K562 (cell line): Measurements from ENCODE around the gene PPP1R2C. TPM values are rescaled to one million over a fixed set of nuclear protein-coding genes. Genes with fewer than 3 reads are reported as not detected.

Experiments used
- ATAC-seq: fragments of 200-7000 bp; cut with Tn5 transposase; 3 replicates; pipeline ENCODE4 v1.9.1; 2020; ENCODE audit warnings: moderate library complexity
- BruUV-seq: library from RNA; stranded (reverse); fragments of 400-500 nt; replicated peaks from 2 replicates; lab custom pipeline; 2021; lab: Mats Ljungman, UMichigan
- CTCF ChIA-PET: fragments of 300-600 bp; formaldehyde crosslinking; extraction: SDS; loops from one replicate; lab custom pipeline; 2021; ENCODE audit warnings: low intra/inter-chr PET ratio; lab: Yijun Ruan, JAX
- POLR2A ChIA-PET: fragments of 300-600, 350-650 bp; sonication (Branson Sonifier 250); formaldehyde crosslinking; extraction: SDS; loops from one replicate; lab custom pipeline; 2021; ENCODE audit warnings: antibody characterized with exemption, inconsistent platforms; lab: Yijun Ruan, JAX
- DNase-seq, 4 experiments: peaks; one replicate each; pipeline versions ENCODE4 v3.0.0 to v3.0.0-alpha.2; 2011 to 2018; ENCODE audit warnings: low spot score in 3 of 4, mixed read lengths in 3 of 4; ENCODE audit errors: extremely low read depth in 1 of 4
- FAIRE-seq: peaks from 2 replicates; lab custom pipeline; 2011; peaks lifted over from hg19 to GRCh38; lab: Jason Lieb, UNC
- H2AFZ ChIP-seq: 2 replicates; pipeline ENCODE4 v1.6.0; 2011; ENCODE audit warnings: low read depth, low read length, control low read depth, inconsistent platforms
- H3K27ac ChIP-seq: fragments of 200-600 bp; 3 replicates; pipeline ENCODE4 v1.8.0; 2011; ENCODE audit warnings: low read depth, mild to moderate bottlenecking, control low read depth, inconsistent platforms, low read length, moderate library complexity, mixed read lengths; ENCODE audit errors: extremely low read depth
- H3K27me3 ChIP-seq, 2 experiments: fragments of 300-600 bp in 1 of 2; 2 replicates in 1 of 2; 3 replicates in 1 of 2; pipeline versions ENCODE4 v1.6.0 to v1.8.0; 2011; ENCODE audit warnings: inconsistent platforms in 2 of 2, low read length in 2 of 2, mild to moderate bottlenecking in 1 of 2, mixed read lengths in 1 of 2, moderate library complexity in 1 of 2; ENCODE audit not compliant: control insufficient read depth in 2 of 2, insufficient read depth in 2 of 2
- H3K36me3 ChIP-seq: fragments of 300-600 bp; 3 replicates; pipeline ENCODE4 v1.8.0; 2011; ENCODE audit warnings: mild to moderate bottlenecking, low read length, inconsistent platforms; ENCODE audit not compliant: control insufficient read depth, insufficient read depth
- H3K4me1 ChIP-seq, 2 experiments: fragments of 200-600 bp in 1 of 2; replicated peaks in 1 of 2; 2 replicates in 1 of 2; 3 replicates in 1 of 2; pipeline versions ENCODE4 v1.5.1 to v1.8.0; 2011; ENCODE audit warnings: inconsistent platforms in 2 of 2, low read length in 2 of 2, mild to moderate bottlenecking in 1 of 2, mixed read lengths in 1 of 2, moderate library complexity in 1 of 2; ENCODE audit not compliant: control insufficient read depth in 2 of 2, insufficient read depth in 2 of 2
- H3K4me2 ChIP-seq: 2 replicates; pipeline ENCODE4 v1.6.1; 2011; ENCODE audit warnings: low read length, control low read depth, inconsistent platforms, mixed read lengths; ENCODE audit not compliant: insufficient read depth
- H3K4me3 ChIP-seq: fragments of 200-600 bp; sonication (generic), shearing (Covaris generic); 2 replicates; pipeline ENCODE4 v1.5.1; 2016; ENCODE audit warnings: control low read depth, inconsistent platforms
- H3K79me2 ChIP-seq: fragments of 200-600 bp; 3 replicates; pipeline ENCODE4 v1.8.0; 2011; ENCODE audit warnings: low read length, inconsistent platforms; ENCODE audit not compliant: control insufficient read depth, insufficient read depth
- H3K9ac ChIP-seq, 2 experiments: 2 replicates each; pipeline versions ENCODE4 v1.6.0 to v1.6.1; 2011; ENCODE audit warnings: low read depth in 2 of 2, low read length in 2 of 2, control low read depth in 1 of 2, inconsistent platforms in 1 of 2, mild to moderate bottlenecking in 1 of 2, mixed read lengths in 1 of 2; ENCODE audit not compliant: insufficient read depth in 1 of 2
- H3K9me1 ChIP-seq: one replicate; pipeline ENCODE4 v1.6.0; 2011; ENCODE audit warnings: inconsistent platforms, mild to moderate bottlenecking, low read length, moderate library complexity; ENCODE audit not compliant: control insufficient read depth, insufficient read depth
- H3K9me3 ChIP-seq: replicated peaks from 2 replicates; pipeline ENCODE4 v1.5.1; 2011; ENCODE audit warnings: low read depth, low read length, inconsistent platforms; ENCODE audit not compliant: control insufficient read depth, insufficient read depth
- H4K20me1 ChIP-seq: replicated peaks from 2 replicates; pipeline ENCODE4 v1.6.1; 2011; ENCODE audit warnings: low read length, inconsistent platforms, mixed read lengths; ENCODE audit not compliant: control insufficient read depth, insufficient read depth
- PHB ChIP-seq: fragments of 250-450 bp; sonication (Bioruptor Pico); IDR thresholded peaks from 2 replicates; pipeline ENCODE4 v1.5.0; 2021
- TSC22D4 ChIP-seq: fragments of 450-650 bp; IDR thresholded peaks from 2 replicates; pipeline ENCODE4 v1.6.1; 2016; ENCODE audit warnings: missing genetic modification characterization, missing biosample characterization, control low read depth
- ZNF232 ChIP-seq: sonication (generic); formaldehyde crosslinking; IDR thresholded peaks from 2 replicates; pipeline ENCODE4 v1.8.0; 2022; ENCODE audit warnings: mild to moderate bottlenecking, missing genetic modification reagents
- WGBS: fragments of 100-300 bp; shearing (Covaris generic); methylation state at CpG from one replicate; pipeline ENCODE4 v1.1.6; 2016; ENCODE audit warnings: low coverage, mixed read lengths; ENCODE audit not compliant: insufficient coverage; ENCODE audit errors: missing lambda C conversion rate; 5-methylcytosine and 5-hydroxymethylcytosine counted together
- in situ Hi-C: fragments of 300-500 bp; cut with MboI; formaldehyde crosslinking; loops from 4 replicates; pipeline ENCODE4 v1.15.0; 2018; ENCODE audit warnings: inconsistent platforms, mixed read lengths
- intact Hi-C: fragments of 100-400 bp; cut with micrococcal nuclease; formaldehyde crosslinking; loops from 2 replicates; pipeline ENCODE4 v1.14.2; 2022
- polyA plus RNA-seq, 8 experiments: library from polyadenylated mRNA; depleted of rRNA in 4 of 8; stranded (reverse) in 5 of 8; unstranded in 3 of 8; fragments of >200 nt; fragmentation: Nextera tagmentation in 2 of 8; fragmentation: Illumina TruSeq in 1 of 8; extraction: Ambion mirVana in 2 of 8; extraction: Trizol in 1 of 8; gene quantifications; 2 replicates each; pipeline versions ENCODE4 v1.2.1 to v1.2.3, GENCODE V29; 2011 to 2014; ENCODE audit warnings: inconsistent platforms in 1 of 8, missing spikeins in 1 of 8
- total RNA-seq, 7 experiments: library from RNA; depleted of rRNA in 6 of 7; stranded (reverse); fragments of >200 nt in 6 of 7; fragmentation: Illumina TruSeq in 2 of 7; extraction: Trizol in 2 of 7; gene quantifications; 2 replicates each; pipeline versions ENCODE4 v1.2.1 to v1.2.3, GENCODE V29; 2011 to 2021; ENCODE audit warnings: low replicate concordance in 1 of 7
- TF ChIP-seq, protein P1 (sequence below): fragments of 250-450 bp; sonication (Bioruptor Pico); IDR thresholded peaks from 2 replicates; pipeline ENCODE4 v1.8.0; 2022; ENCODE audit warnings: moderate library complexity, mild to moderate bottlenecking, inconsistent platforms

Gene PPP1R2C
- total and polyA plus RNA-seq, 9 of the 15 experiments (the other 6 are each of a cell fraction or from before 2014, with no cell fraction given), result not detected

DNA sequence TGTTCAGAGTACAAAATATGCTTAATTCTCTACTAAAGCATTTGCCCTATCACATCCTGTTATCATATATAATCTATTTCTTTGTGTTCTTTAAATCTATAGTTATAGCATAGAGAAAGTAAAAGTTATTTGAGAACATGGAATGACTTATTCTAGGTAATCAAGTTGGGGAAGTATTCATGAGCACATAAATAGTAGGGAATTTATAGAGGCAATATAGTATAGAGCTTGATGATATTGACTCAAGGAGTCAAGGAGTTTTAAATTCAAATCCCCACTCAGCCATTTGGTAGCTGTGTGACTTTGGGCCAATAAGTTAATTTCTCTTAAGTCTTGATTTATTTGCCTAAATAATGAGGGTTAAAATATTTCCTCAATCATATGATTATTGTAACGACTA lies 37.5 kb downstream of the PPP1R2C start (continued):
- TF ChIP-seq, protein P1, sequence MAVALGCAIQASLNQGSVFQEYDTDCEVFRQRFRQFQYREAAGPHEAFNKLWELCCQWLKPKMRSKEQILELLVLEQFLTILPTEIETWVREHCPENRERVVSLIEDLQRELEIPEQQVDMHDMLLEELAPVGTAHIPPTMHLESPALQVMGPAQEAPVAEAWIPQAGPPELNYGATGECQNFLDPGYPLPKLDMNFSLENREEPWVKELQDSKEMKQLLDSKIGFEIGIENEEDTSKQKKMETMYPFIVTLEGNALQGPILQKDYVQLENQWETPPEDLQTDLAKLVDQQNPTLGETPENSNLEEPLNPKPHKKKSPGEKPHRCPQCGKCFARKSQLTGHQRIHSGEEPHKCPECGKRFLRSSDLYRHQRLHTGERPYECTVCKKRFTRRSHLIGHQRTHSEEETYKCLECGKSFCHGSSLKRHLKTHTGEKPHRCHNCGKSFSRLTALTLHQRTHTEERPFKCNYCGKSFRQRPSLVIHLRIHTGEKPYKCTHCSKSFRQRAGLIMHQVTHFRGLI (CRISPR knock-in tag), result no peak
- TF ChIP-seq ZNF232 (CRISPR knock-in tag), result no peak
- no peak for TF ChIP-seq PHB (CRISPR knock-in tag)

DNA sequence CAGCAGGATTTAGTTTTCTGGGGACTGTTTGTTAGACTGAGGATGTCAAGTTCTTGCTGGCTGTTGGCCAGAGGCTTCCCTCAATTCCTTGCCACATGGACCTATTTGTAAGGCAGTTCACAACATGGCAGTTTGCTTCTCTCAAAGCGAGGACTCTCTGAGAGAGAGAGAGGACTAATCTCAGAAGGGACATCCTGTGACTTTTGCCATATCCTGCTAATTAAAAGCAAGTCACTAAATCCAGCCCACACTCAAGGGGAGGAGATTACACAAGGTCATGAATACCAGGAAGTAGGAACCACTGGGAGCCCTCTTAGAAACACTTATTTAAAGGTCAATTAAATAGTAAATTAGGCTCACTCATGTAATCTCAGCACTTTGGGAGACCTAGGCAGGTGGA lies 38.2 kb downstream of the PPP1R2C start:
- H3K36me3 ChIP-seq, result no peaks in the 10 kb centered on the region
- H3K79me2 ChIP-seq, result no peaks in the 10 kb centered on the region
- no peaks in the 10 kb centered on the region for H4K20me1 ChIP-seq
- DNase-seq, result no peak
- no peak overlapping the region for H2AFZ ChIP-seq
- no peak for TF ChIP-seq TSC22D4 (tag)
- WGBS, result 0% methylated on average over 1 of the region's 1 CpG
- H3K9me3 ChIP-seq, result no peaks in the 10 kb centered on the region
- H3K4me3 ChIP-seq, result no peak overlapping the region
- H3K27me3 ChIP-seq, result no peaks in the 10 kb centered on the region
- no peak overlapping the region for H3K9ac ChIP-seq
- H3K4me1 ChIP-seq, result no peaks in the 10 kb centered on the region
- FAIRE-seq, result no peak
- intact Hi-C loops (no loop called here), in situ Hi-C loops (no loop called here)
- no peak overlapping the region for H3K27ac ChIP-seq
- ATAC-seq, result no peak
- BruUV-seq, result no TSS peak
- ChIA-PET CTCF (no interaction called here), POLR2A (no interaction called here)
- H3K4me2 ChIP-seq, result no peak overlapping the region
- H3K9me1 ChIP-seq, result no peaks in the 10 kb centered on the region
